Osteoblast (primary cell): ENCODE results near the gene LEAP2. TPM values are rescaled to one million over a fixed set of nuclear protein-coding genes. Genes with fewer than 3 reads are reported as not detected.

ENCODE experiments used
- DNase-seq: peaks from one replicate; pipeline ENCODE4 v3.0.0; 2011; ENCODE audit warnings: low spot score, mixed read lengths; ENCODE audit not compliant: insufficient read length; ENCODE audit errors: missing footprints
- H2AFZ ChIP-seq: 2 replicates; pipeline ENCODE4 v1.6.0; 2011; ENCODE audit warnings: mild to moderate bottlenecking, low read length
- H3K27ac ChIP-seq: 2 replicates; pipeline ENCODE4 v1.5.1; 2011; ENCODE audit warnings: mild to moderate bottlenecking, low read depth, low read length, moderate library complexity
- H3K27me3 ChIP-seq: 2 replicates; pipeline ENCODE4 v1.6.0; 2012; ENCODE audit warnings: mild to moderate bottlenecking, control low read depth, inconsistent platforms, low read length, moderate library complexity; ENCODE audit not compliant: insufficient read depth
- H3K36me3 ChIP-seq: 2 replicates; pipeline ENCODE4 v1.5.1; 2011; ENCODE audit warnings: mild to moderate bottlenecking, low read length, control low read depth, moderate library complexity; ENCODE audit not compliant: insufficient read depth
- H3K4me1 ChIP-seq: 2 replicates; pipeline ENCODE4 v1.5.1; 2011; ENCODE audit warnings: mild to moderate bottlenecking, low read length, control low read depth, moderate library complexity; ENCODE audit not compliant: insufficient read depth
- H3K4me2 ChIP-seq: 2 replicates; pipeline ENCODE4 v1.6.0; 2011; ENCODE audit warnings: mild to moderate bottlenecking, low read length; ENCODE audit not compliant: insufficient read depth
- H3K4me3 ChIP-seq: fragments of 200-600 bp; sonication (generic); 3 replicates; pipeline ENCODE4 v1.5.1; 2012; ENCODE audit warnings: mild to moderate bottlenecking, low read length, inconsistent platforms; ENCODE audit not compliant: insufficient read depth
- H3K79me2 ChIP-seq: 2 replicates; pipeline ENCODE4 v1.6.0; 2012; ENCODE audit warnings: mild to moderate bottlenecking, low read length, control low read depth, inconsistent platforms; ENCODE audit not compliant: insufficient read depth
- H3K9me3 ChIP-seq: 2 replicates; pipeline ENCODE4 v1.5.1; 2011; ENCODE audit warnings: low read depth, low read length, control low read depth
- H4K20me1 ChIP-seq: 2 replicates; pipeline ENCODE4 v1.6.0; 2012; ENCODE audit warnings: mild to moderate bottlenecking, low read length, control low read depth; ENCODE audit not compliant: insufficient read depth
- CTCF ChIP-seq: IDR thresholded peaks from 2 replicates; pipeline ENCODE4 v1.5.1; 2011; ENCODE audit warnings: mild to moderate bottlenecking, low read depth, low read length, moderate library complexity; ENCODE audit errors: extremely low read depth
- total RNA-seq: library from RNA; depleted of rRNA; stranded (reverse); fragments of >200 nt; gene quantifications from 2 replicates; pipeline ENCODE4 v1.2.3, GENCODE V29; 2012

The LEAP2 gene
- total RNA-seq, 1 donor, result under 0.01 TPM

- no peak overlapping the region for H3K27ac ChIP-seq
- no peaks in the 10 kb centered on the region for H3K9me3 ChIP-seq
- H3K36me3 ChIP-seq, result peaks cover 76% of the 10 kb centered on the region
- no peaks in the 10 kb centered on the region for H3K27me3 ChIP-seq
- no peak for DNase-seq
- no peak overlapping the region for H3K4me3 ChIP-seq
- no peak overlapping the region for H2AFZ ChIP-seq
- peaks cover 64% of the 10 kb centered on the region for H3K79me2 ChIP-seq
- H3K4me1 ChIP-seq, result no peaks in the 10 kb centered on the region
- no peak overlapping the region for H3K4me2 ChIP-seq
- peaks cover 11% of the 10 kb centered on the region for H4K20me1 ChIP-seq
- no peak for TF ChIP-seq CTCF
Measured at GRCh38 chr5:132895719-132896305, 22.3 kb downstream of the LEAP2 start.

GRCh38 chr5:132896685-132897084 lies 23.2 kb downstream of the LEAP2 start:
- Histone ChIP-seq H3K4me1 (no peaks in the 10 kb centered on the region), H3K79me2 (peaks cover 71% of the 10 kb centered on the region), H2AFZ (no peak overlapping the region), H4K20me1 (peaks cover 11% of the 10 kb centered on the region), H3K9me3 (no peaks in the 10 kb centered on the region), H3K27ac (no peak overlapping the region), H3K27me3 (no peaks in the 10 kb centered on the region), H3K4me2 (no peak overlapping the region), H3K4me3 (no peak overlapping the region), H3K36me3 (peaks cover 80% of the 10 kb centered on the region)
- no peak for TF ChIP-seq CTCF
- DNase-seq, result no peak

GRCh38 chr5:132898094-132898493 lies 24.6 kb downstream of the LEAP2 start:
- no peak for TF ChIP-seq CTCF
- H3K36me3 ChIP-seq, result peaks cover 78% of the 10 kb centered on the region
- no peak overlapping the region for H3K4me2 ChIP-seq
- no peak for DNase-seq
- H3K27ac ChIP-seq, result no peak overlapping the region
- H3K9me3 ChIP-seq, result no peaks in the 10 kb centered on the region
- peaks cover 70% of the 10 kb centered on the region for H3K79me2 ChIP-seq
- H3K4me1 ChIP-seq, result no peaks in the 10 kb centered on the region
- peaks cover 7% of the 10 kb centered on the region for H4K20me1 ChIP-seq
- H2AFZ ChIP-seq, result no peak overlapping the region
- no peaks in the 10 kb centered on the region for H3K27me3 ChIP-seq
- H3K4me3 ChIP-seq, result no peak overlapping the region

GRCh38 chr5:132901036-132901435 lies 27.6 kb downstream of the LEAP2 start:
- H2AFZ ChIP-seq, result no peak overlapping the region
- H4K20me1 ChIP-seq, result peaks cover 18% of the 10 kb centered on the region
- no peak overlapping the region for H3K4me3 ChIP-seq
- DNase-seq, result no peak
- H3K36me3 ChIP-seq, result peaks cover 69% of the 10 kb centered on the region
- no peak for TF ChIP-seq CTCF
- no peak overlapping the region for H3K4me2 ChIP-seq
- no peaks in the 10 kb centered on the region for H3K4me1 ChIP-seq
- no peak overlapping the region for H3K27ac ChIP-seq
- no peaks in the 10 kb centered on the region for H3K27me3 ChIP-seq
- no peaks in the 10 kb centered on the region for H3K9me3 ChIP-seq
- peaks cover 76% of the 10 kb centered on the region for H3K79me2 ChIP-seq
